HG03097 (cell line): ENCODE measurements around the gene NADK.
"Not testable (repeated sequence)": the region's sequence is repeated elsewhere in the genome, so short reads cannot be mapped to it uniquely, and the experiment has no call there.

Source experiments
- ATAC-seq: cut with Tn5 transposase; IDR thresholded peaks from one replicate; pipeline ENCODE4 v1.9.1; 2021; ENCODE audit not compliant: unreplicated experiment, low FRiP score

NADK gene

GRCh38 chr1:1715109-1715883, 63.0 kb downstream of the NADK start:
- not testable (repeated sequence) for ATAC-seq

- not testable (repeated sequence) for ATAC-seq
These were observed 70.4 kb downstream of the NADK start for GRCh38 chr1:1707897-1708296.

GRCh38 chr1:1707241-1707640, 71.0 kb downstream of the NADK start:
- not testable (repeated sequence) for ATAC-seq

GRCh38 chr1:1705623-1706022, 72.6 kb downstream of the NADK start:
- not testable (repeated sequence) for ATAC-seq

GRCh38 chr1:1704284-1704957, 73.8 kb downstream of the NADK start:
- not testable (repeated sequence) for ATAC-seq

- no peak for ATAC-seq
These were observed 74.5 kb downstream of the NADK start for GRCh38 chr1:1703796-1704195.

- ATAC-seq = not testable (repeated sequence)
These were observed 75.8 kb downstream of the NADK start for GRCh38 chr1:1702506-1702905.
